Panc1 (cell line): ENCODE data around the gene OSBPL8.

Experiments used
- POLR2AphosphoS5 ChIP-seq: IDR thresholded peaks from 2 replicates; pipeline ENCODE4 v1.6.1; 2012; ENCODE audit warnings: mild to moderate bottlenecking, low read depth, low read length, moderate library complexity
- SIN3A ChIP-seq: IDR thresholded peaks from 2 replicates; pipeline ENCODE4 v1.6.1; 2012; ENCODE audit warnings: low read depth, mild to moderate bottlenecking, low read length, moderate library complexity, borderline replicate concordance; ENCODE audit not compliant: insufficient read depth
- TF ChIP-seq, protein P1 (sequence below): fragments of 450-650 bp; IDR thresholded peaks from 2 replicates; pipeline ENCODE4 v1.5.1; 2017; ENCODE audit warnings: mild to moderate bottlenecking

GRCh38 chr12:76464631-76465166 lies 94.9 kb downstream of the OSBPL8 start:
- TF ChIP-seq, protein P1, sequence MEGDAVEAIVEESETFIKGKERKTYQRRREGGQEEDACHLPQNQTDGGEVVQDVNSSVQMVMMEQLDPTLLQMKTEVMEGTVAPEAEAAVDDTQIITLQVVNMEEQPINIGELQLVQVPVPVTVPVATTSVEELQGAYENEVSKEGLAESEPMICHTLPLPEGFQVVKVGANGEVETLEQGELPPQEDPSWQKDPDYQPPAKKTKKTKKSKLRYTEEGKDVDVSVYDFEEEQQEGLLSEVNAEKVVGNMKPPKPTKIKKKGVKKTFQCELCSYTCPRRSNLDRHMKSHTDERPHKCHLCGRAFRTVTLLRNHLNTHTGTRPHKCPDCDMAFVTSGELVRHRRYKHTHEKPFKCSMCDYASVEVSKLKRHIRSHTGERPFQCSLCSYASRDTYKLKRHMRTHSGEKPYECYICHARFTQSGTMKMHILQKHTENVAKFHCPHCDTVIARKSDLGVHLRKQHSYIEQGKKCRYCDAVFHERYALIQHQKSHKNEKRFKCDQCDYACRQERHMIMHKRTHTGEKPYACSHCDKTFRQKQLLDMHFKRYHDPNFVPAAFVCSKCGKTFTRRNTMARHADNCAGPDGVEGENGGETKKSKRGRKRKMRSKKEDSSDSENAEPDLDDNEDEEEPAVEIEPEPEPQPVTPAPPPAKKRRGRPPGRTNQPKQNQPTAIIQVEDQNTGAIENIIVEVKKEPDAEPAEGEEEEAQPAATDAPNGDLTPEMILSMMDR = no peak
- TF ChIP-seq POLR2AphosphoS5 = no peak
- no peak for TF ChIP-seq SIN3A
